ENCODE data around the gene SYT5. TPM values are rescaled to one million over a fixed set of nuclear protein-coding genes. Genes with fewer than 3 reads are reported as not detected.
A peak's percentile ranks its signal among the peaks of the same experiment; 100 is the strongest.

The SYT5 gene
- total RNA-seq, 3 donors from 2014 or later (not counting 1 experiment from before 2014, with no cell fraction given), result 4.9 to 6.1 (median 5.3) TPM

DNA sequence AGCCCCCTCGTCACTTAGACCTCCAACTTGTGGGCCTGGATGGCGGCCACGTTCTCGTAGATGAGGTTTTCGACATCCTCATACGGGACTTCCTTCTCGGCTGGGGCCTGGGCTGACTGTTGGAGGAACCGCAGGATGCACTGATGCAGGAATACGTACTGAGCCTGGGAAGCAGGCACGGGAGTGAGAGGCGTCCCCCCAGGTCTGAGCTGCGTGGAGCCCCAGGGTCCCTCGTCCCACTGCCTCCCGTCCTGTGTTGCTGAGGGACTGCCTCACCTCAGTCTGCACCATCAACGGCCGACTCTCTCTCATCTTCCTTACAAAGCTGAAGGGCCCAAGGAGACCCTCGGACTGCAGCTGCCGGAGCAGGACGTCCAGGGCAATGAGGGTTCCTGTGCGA lies 1.7 kb upstream of the SYT5 start:
- Mint-ChIP-seq H3K36me3 (no peaks in the 10 kb centered on the region), H3K4me1 (peaks cover 12 to 25% of the 10 kb centered on the region in 2 donors), H3K4me3 (no peak overlapping the region), H3K27me3 (ENCODE audit: low read depth in 2 of 2) (peaks cover 22 to 39% of the 10 kb centered on the region in 2 donors), H3K27ac (no peak overlapping the region), H3K9me3 (no peaks in the 10 kb centered on the region)
- TF ChIP-seq, protein P1, sequence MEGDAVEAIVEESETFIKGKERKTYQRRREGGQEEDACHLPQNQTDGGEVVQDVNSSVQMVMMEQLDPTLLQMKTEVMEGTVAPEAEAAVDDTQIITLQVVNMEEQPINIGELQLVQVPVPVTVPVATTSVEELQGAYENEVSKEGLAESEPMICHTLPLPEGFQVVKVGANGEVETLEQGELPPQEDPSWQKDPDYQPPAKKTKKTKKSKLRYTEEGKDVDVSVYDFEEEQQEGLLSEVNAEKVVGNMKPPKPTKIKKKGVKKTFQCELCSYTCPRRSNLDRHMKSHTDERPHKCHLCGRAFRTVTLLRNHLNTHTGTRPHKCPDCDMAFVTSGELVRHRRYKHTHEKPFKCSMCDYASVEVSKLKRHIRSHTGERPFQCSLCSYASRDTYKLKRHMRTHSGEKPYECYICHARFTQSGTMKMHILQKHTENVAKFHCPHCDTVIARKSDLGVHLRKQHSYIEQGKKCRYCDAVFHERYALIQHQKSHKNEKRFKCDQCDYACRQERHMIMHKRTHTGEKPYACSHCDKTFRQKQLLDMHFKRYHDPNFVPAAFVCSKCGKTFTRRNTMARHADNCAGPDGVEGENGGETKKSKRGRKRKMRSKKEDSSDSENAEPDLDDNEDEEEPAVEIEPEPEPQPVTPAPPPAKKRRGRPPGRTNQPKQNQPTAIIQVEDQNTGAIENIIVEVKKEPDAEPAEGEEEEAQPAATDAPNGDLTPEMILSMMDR (IDR thresholded peaks at IDR 0.05), result no peak
- Histone ChIP-seq H3K4me1 (ENCODE audit: control insufficient read depth, insufficient read depth, low read length) (peaks cover 22% of the 10 kb centered on the region), H3K27me3 (ENCODE audit: control insufficient read depth, insufficient read depth, low read length) (peaks cover 31% of the 10 kb centered on the region), H3K36me3 (ENCODE audit: control insufficient read depth, insufficient read depth, low read length) (no peaks in the 10 kb centered on the region), H3K4me3 (ENCODE audit: low read length) (no peak overlapping the region), H3K27ac (ENCODE audit: low read length) (no peak overlapping the region), H3K9me3 (ENCODE audit: control insufficient read depth, insufficient read depth, low read length) (no peaks in the 10 kb centered on the region)
- no peak for ATAC-seq
- intact Hi-C loops (cut with micrococcal nuclease), result no loop called here
- DNase-seq, result no peak
- 70% methylated on average over 20 of the region's 20 CpGs for WGBS (ENCODE audit: insufficient coverage)

DNA sequence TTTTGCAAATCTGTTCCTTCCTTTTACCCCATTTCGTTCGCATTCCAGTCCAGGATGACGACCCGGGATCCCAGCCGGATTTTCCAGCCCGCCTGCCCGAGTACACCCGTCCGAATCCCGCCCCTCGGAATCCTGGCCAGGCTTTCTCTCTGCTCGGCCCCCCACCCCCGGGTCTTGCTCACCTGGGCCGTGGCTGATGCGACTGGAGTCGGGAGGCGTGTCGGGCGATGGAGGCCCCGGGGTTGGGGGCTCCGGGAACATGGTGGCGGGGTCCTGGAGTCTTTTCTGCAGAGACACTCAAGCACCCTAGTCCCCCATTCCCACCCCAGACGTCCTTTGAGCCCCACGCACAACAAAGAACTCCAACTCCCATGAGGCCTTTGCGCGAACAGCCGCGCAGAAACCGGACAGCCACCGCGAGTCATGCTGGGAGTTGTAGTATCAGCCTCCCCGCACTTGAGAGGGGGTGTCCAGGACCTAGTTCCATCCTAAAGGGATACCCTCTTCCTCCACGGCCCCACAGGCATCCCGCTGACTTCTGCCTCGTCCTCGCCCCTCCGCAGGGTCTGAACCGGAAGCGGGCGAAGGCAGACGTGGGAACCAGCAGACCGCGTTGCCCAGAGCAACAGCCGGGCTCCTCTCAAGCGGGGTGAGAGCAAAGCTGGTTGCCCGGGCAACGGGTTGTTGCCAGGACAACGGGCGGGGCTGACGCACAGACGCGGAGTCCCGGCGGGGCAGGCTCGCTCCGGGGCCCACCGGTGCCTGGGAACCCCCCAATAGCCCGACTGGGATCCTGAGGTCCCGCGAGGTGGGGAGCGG lies 1.1 kb downstream of the SYT5 start:
- Histone ChIP-seq H3K27ac (ENCODE audit: low read length) (no peak overlapping the region), H3K36me3 (ENCODE audit: control insufficient read depth, insufficient read depth, low read length) (no peaks in the 10 kb centered on the region), H3K4me3 (ENCODE audit: low read length) (peak overlapping the region; percentile 22), H3K27me3 (ENCODE audit: control insufficient read depth, insufficient read depth, low read length) (peaks cover 46% of the 10 kb centered on the region), H3K9me3 (ENCODE audit: control insufficient read depth, insufficient read depth, low read length) (no peaks in the 10 kb centered on the region), H3K4me1 (ENCODE audit: control insufficient read depth, insufficient read depth, low read length) (peaks cover 29% of the 10 kb centered on the region)
- TF ChIP-seq, protein P1 (IDR thresholded peaks at IDR 0.05), result no peak
- no peaks in the 10 kb centered on the region for H3K36me3 Mint-ChIP-seq
- peak overlapping the region; percentile 80 for H3K4me3 Mint-ChIP-seq
- 6% methylated on average over 61 of the region's 61 CpGs for whole genome bisulfite sequencing (ENCODE audit: insufficient coverage)
- H3K27me3 Mint-ChIP-seq (ENCODE audit: low read depth in 2 of 2), result peaks cover 31 to 44% of the 10 kb centered on the region in 2 donors
- H3K27ac Mint-ChIP-seq, result peak overlapping the region; percentile 84 to 94
- peaks cover 12 to 31% of the 10 kb centered on the region in 2 donors for H3K4me1 Mint-ChIP-seq
- DNase-seq (peak; percentile 98), ATAC-seq (peak; percentile 82 to 92 (median 87))
- H3K9me3 Mint-ChIP-seq, result no peaks in the 10 kb centered on the region
- intact Hi-C loops (cut with micrococcal nuclease), result loop anchor here (1.0 to 5.0 kb wide), 2 partner anchors 62 to 473 kb away; partner anchors contain the start of gene PPP1R12C

DNA sequence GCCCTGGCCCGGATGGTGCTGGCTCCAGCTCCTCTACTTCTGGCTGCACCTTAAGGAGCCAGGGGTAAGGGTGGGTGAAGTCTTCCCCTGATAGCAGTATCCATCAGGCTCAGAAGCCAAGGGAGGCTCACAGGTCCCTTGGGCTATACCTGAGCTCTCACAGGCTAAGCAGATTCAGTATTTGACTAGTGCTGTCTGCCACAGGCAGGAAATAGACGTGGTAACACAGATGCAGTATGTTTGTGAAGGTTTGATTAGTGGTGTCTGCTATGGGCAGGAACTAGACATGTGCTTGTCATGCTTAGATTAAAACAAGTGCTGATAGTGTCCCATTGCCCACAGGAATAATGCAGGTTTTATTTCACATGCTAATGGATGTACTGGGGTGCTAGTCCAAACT lies 4.0 kb downstream of the SYT5 start:
- H3K4me1 ChIP-seq (ENCODE audit: control insufficient read depth, insufficient read depth, low read length), result peaks cover 40% of the 10 kb centered on the region

More for the DNA sequence above, 4.0 kb downstream of the SYT5 start:
- intact Hi-C loops (cut with micrococcal nuclease), result loop anchor here (5.0 kb wide), 1 partner anchor 476 kb away; no protein-coding TSS in a partner anchor
- Mint-ChIP-seq H3K4me1 (peaks cover 21 to 49% of the 10 kb centered on the region in 2 donors), H3K27ac (no peak overlapping the region), H3K9me3 (no peaks in the 10 kb centered on the region), H3K4me3 (no peak overlapping the region), H3K27me3 (ENCODE audit: low read depth in 2 of 2) (peaks cover 53% of the 10 kb centered on the region in 2 donors), H3K36me3 (no peaks in the 10 kb centered on the region)
- WGBS (ENCODE audit: insufficient coverage), result 45% methylated on average over 2 of the region's 2 CpGs
- H3K36me3 ChIP-seq (ENCODE audit: control insufficient read depth, insufficient read depth, low read length), result no peaks in the 10 kb centered on the region
- H3K4me3 ChIP-seq (ENCODE audit: low read length), result no peak overlapping the region
- TF ChIP-seq, protein P1 (IDR thresholded peaks at IDR 0.05), result no peak
- no peaks in the 10 kb centered on the region for H3K9me3 ChIP-seq (ENCODE audit: control insufficient read depth, insufficient read depth, low read length)
- peak in 1 of 2 donors; percentile 42 for DNase-seq
- no peak for ATAC-seq
- no peak overlapping the region for H3K27ac ChIP-seq (ENCODE audit: low read length)
- H3K27me3 ChIP-seq (ENCODE audit: control insufficient read depth, insufficient read depth, low read length), result peaks cover 49% of the 10 kb centered on the region
